K562 (cell line): Measurements from ENCODE around the gene SPEF1. TPM values are rescaled to one million over a fixed set of nuclear protein-coding genes. Genes with fewer than 3 reads are reported as not detected.

ENCODE experiments used
- AFF4 ChIP-seq: sonication (generic); formaldehyde crosslinking; IDR thresholded peaks from 2 replicates; pipeline ENCODE4 v1.8.0; 2023; ENCODE audit warnings: mild to moderate bottlenecking, missing genetic modification reagents
- ATF7 ChIP-seq: fragments of 450-650 bp; IDR thresholded peaks from 2 replicates; pipeline ENCODE4 v1.7.1; 2014; ENCODE audit warnings: mild to moderate bottlenecking, moderate library complexity
- CBFA2T3 ChIP-seq: fragments of 450-650 bp; IDR thresholded peaks from 2 replicates; pipeline ENCODE4 v1.6.1; 2017
- E2F5 ChIP-seq: sonication (generic); formaldehyde crosslinking; IDR thresholded peaks from 2 replicates; pipeline ENCODE4 v1.8.0; 2022; ENCODE audit warnings: mild to moderate bottlenecking, missing genetic modification reagents
- ETV6 ChIP-seq, 3 experiments: fragments of 150-350 bp in 1 of 3; sonication (generic) in 1 of 3; formaldehyde crosslinking in 1 of 3; IDR thresholded peaks; 2 replicates each; pipeline versions ENCODE4 v1.6.1 to v1.8.0; 2014 to 2022; ENCODE audit warnings: borderline replicate concordance in 2 of 3, low read depth in 2 of 3, antibody characterized with exemption in 1 of 3, low read length in 1 of 3, mild to moderate bottlenecking in 1 of 3, missing genetic modification reagents in 1 of 3
- HSF4 ChIP-seq: fragments of 250-450 bp; sonication (Bioruptor Pico); IDR thresholded peaks from 2 replicates; pipeline ENCODE4 v2.1.2; 2022; ENCODE audit warnings: mild to moderate bottlenecking, moderate library complexity, borderline replicate concordance
- KAT2B ChIP-seq: IDR thresholded peaks from one replicate; pipeline ENCODE4 v1.6.1; 2012; ENCODE audit warnings: low read depth, mild to moderate bottlenecking, control low read depth, inconsistent platforms, low read length, moderate library complexity
- MEIS2 ChIP-seq: fragments of 450-650 bp; IDR thresholded peaks from 2 replicates; pipeline ENCODE4 v1.6.1; 2014; ENCODE audit warnings: mild to moderate bottlenecking; ENCODE audit not compliant: partially characterized antibody
- MNT ChIP-seq, 2 experiments: fragments of 450-650 bp; conservative IDR thresholded peaks; 2 replicates each; pipeline ENCODE4 v1.6.1; 2017; ENCODE audit warnings: mild to moderate bottlenecking in 2 of 2, moderate library complexity in 2 of 2
- MTA1 ChIP-seq: fragments of 450-650 bp; IDR thresholded peaks from 2 replicates; pipeline ENCODE4 v1.6.1; 2017; ENCODE audit warnings: borderline replicate concordance
- MYNN ChIP-seq, 2 experiments: sonication (generic); formaldehyde crosslinking in 1 of 2; IDR thresholded peaks; 2 replicates each; pipeline versions ENCODE4 v1.5.0 to v1.6.1; 2016 to 2020; ENCODE audit warnings: antibody characterized with exemption in 1 of 2, missing genetic modification reagents in 1 of 2
- RBBP5 ChIP-seq: fragments of 200-600 bp; sonication (generic); IDR thresholded peaks from 2 replicates; pipeline ENCODE4 v1.6.1; 2012; ENCODE audit warnings: borderline replicate concordance, mild to moderate bottlenecking, low read length, control low read depth, inconsistent platforms; ENCODE audit not compliant: insufficient read depth, poor library complexity, severe bottlenecking
- RBM17 ChIP-seq: fragments of 200-400 bp; formaldehyde crosslinking; IDR thresholded peaks from 2 replicates; pipeline ENCODE4 v1.6.1; 2017; ENCODE audit warnings: low read depth, mild to moderate bottlenecking, low read length, borderline replicate concordance
- SMARCE1 ChIP-seq: fragments of 450-650 bp; IDR thresholded peaks from 2 replicates; pipeline ENCODE4 v1.7.1; 2016; ENCODE audit warnings: mild to moderate bottlenecking
- THRAP3 ChIP-seq: fragments of 450-650 bp; IDR thresholded peaks from 2 replicates; pipeline ENCODE4 v1.6.1; 2016; ENCODE audit warnings: mild to moderate bottlenecking, inconsistent platforms, borderline replicate concordance
- ZFX ChIP-seq: sonication (generic); formaldehyde crosslinking; IDR thresholded peaks from 2 replicates; pipeline ENCODE4 v1.8.0; 2022; ENCODE audit warnings: mild to moderate bottlenecking, missing genetic modification reagents, moderate library complexity
- ZNF3 ChIP-seq: fragments of 250-450 bp; sonication (Bioruptor Pico); IDR thresholded peaks from 2 replicates; pipeline ENCODE4 v1.5.0; 2021; ENCODE audit warnings: mild to moderate bottlenecking, moderate library complexity
- polyA plus RNA-seq, 8 experiments: library from polyadenylated mRNA; depleted of rRNA in 4 of 8; stranded (reverse) in 5 of 8; unstranded in 3 of 8; fragments of >200 nt; fragmentation: Nextera tagmentation in 2 of 8; fragmentation: Illumina TruSeq in 1 of 8; extraction: Ambion mirVana in 2 of 8; extraction: Trizol in 1 of 8; gene quantifications; 2 replicates each; pipeline versions ENCODE4 v1.2.1 to v1.2.3, GENCODE V29; 2011 to 2014; ENCODE audit warnings: inconsistent platforms in 1 of 8, missing spikeins in 1 of 8
- total RNA-seq, 7 experiments: library from RNA; depleted of rRNA in 6 of 7; stranded (reverse); fragments of >200 nt in 6 of 7; fragmentation: Illumina TruSeq in 2 of 7; extraction: Trizol in 2 of 7; gene quantifications; 2 replicates each; pipeline versions ENCODE4 v1.2.1 to v1.2.3, GENCODE V29; 2011 to 2021; ENCODE audit warnings: low replicate concordance in 1 of 7
- TF ChIP-seq, protein P1 (sequence below): fragments of 250-450 bp; sonication (Bioruptor Pico); IDR thresholded peaks from 2 replicates; pipeline ENCODE4 v1.5.0; 2022; ENCODE audit warnings: mild to moderate bottlenecking

SPEF1 gene
- total and polyA plus RNA-seq, 9 of the 15 experiments (the other 6 are each of a cell fraction or from before 2014, with no cell fraction given): not detected

DNA sequence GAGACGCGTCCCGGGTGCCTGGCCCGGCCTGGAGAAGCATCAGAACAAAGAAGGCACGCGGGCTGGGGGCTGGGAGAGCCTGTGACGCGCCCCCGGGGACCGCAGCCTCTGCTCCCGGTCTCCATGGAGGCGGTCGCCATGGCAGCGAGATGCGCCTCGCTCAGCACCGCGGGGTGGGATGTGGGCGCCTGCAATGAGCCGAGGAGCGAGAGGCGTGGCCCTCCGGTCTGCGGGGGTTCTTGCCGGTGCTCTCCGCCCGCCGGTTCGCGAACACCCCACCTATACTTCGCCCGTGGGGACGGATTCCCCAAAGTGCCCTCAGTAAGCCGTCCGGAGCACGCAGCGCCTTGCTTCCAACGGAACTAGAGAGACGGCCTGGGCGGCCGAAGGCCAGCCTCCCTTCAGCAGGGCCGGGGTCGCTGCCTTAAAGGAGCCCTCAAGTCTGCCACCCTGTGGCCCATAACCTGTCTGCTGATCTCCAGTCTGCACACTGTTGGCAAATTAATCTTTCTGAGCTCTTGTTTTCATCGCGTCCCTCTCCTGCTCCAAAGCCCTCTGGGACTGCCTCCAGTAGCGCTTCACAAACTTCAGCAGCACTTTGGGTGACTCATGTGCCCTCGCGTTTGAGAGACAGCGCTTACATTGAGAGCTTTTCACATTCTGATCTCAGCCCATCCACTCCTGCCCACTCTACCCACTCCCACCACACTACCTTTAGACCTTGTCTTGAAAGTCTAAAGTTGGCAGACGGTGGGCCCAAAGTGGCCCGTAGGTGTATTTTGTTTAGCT lies 12.7 kb downstream of the SPEF1 start (continued):
- TF ChIP-seq AFF4 (CRISPR knock-in tag) (peak; percentile 68; the same call in 1 of the 2 replicates), ATF7 (no peak), HSF4 (CRISPR knock-in tag) (no peak), E2F5 (CRISPR knock-in tag) (no peak), THRAP3 (no peak), RBM17 (no peak), MTA1 (no peak), ZNF3 (CRISPR knock-in tag) (no peak), MYNN (IDR thresholded peaks at IDR 0.05) (peak; percentile 78), MYNN (CRISPR knock-in tag; IDR thresholded peaks at IDR 0.05) (0 out of 2 replicates have a peak, but pooled peaks have one; percentile 47), ETV6 (IDR thresholded peaks at IDR 0.05; ENCODE audit: borderline replicate concordance in 1 of 2, low read depth in 2 of 2, low read length in 1 of 2) (no peak), ETV6 (CRISPR knock-in tag; IDR thresholded peaks at IDR 0.05; ENCODE audit: borderline replicate concordance) (no peak), MNT (conservative IDR thresholded peaks at IDR 0.05) (no peak), RBBP5 (peak; percentile 10), SMARCE1 (no peak), ZFX (peak; percentile 61), KAT2B (no peak), CBFA2T3 (no peak), MEIS2 (no peak)
- TF ChIP-seq, protein P1, sequence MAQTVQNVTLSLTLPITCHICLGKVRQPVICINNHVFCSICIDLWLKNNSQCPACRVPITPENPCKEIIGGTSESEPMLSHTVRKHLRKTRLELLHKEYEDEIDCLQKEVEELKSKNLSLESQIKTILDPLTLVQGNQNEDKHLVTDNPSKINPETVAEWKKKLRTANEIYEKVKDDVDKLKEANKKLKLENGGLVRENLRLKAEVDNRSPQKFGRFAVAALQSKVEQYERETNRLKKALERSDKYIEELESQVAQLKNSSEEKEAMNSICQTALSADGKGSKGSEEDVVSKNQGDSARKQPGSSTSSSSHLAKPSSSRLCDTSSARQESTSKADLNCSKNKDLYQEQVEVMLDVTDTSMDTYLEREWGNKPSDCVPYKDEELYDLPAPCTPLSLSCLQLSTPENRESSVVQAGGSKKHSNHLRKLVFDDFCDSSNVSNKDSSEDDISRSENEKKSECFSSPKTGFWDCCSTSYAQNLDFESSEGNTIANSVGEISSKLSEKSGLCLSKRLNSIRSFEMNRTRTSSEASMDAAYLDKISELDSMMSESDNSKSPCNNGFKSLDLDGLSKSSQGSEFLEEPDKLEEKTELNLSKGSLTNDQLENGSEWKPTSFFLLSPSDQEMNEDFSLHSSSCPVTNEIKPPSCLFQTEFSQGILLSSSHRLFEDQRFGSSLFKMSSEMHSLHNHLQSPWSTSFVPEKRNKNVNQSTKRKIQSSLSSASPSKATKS (CRISPR knock-in tag): no peak
